ENCODE data around the gene TMOD4. TPM values are rescaled to one million over a fixed set of nuclear protein-coding genes. Genes with fewer than 3 reads are reported as not detected.

TMOD4 gene
- total RNA-seq, 1 experiment from 2014 or later = 0.79 TPM

DNA sequence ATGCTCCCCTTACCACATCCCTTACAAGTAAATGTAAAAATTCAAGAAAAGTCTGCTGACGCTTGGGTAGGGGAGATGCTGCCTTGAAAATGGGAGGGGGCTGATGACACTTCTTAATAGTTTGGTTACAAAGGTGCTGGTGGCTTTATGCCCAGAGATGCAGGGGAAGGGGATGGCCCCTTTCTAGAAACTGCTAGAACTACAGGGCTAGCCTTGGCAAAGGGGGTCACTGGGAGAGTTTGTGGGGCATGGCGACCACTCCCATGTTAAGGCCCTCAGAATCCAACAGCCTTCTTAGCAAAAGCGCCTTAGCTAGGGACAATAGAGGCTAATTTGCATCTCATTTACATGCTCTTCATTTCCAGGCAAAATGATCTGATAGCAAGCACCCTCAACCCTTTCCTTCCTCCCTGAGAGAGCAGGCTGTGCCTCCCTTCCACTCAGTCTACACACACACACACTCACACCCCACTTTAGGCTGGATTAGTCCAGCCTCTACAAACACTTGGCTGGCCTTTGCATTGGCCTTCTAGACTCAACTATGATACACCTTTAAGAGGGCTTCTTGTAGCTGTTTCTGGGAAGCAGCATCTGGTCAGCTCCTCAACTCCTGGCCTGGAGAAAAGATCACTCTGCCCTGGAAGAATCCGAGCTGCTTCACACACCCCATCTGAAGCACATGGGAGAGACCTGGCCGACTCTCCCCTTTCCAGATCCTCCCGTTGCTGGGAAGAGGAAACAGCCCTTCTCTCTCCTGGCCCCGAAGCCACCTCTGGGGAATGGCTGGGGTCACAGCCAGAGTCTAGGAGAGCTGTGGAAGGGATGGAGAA, 31.1 kb downstream of the TMOD4 start (continued):
- TF ChIP-seq, protein P1, sequence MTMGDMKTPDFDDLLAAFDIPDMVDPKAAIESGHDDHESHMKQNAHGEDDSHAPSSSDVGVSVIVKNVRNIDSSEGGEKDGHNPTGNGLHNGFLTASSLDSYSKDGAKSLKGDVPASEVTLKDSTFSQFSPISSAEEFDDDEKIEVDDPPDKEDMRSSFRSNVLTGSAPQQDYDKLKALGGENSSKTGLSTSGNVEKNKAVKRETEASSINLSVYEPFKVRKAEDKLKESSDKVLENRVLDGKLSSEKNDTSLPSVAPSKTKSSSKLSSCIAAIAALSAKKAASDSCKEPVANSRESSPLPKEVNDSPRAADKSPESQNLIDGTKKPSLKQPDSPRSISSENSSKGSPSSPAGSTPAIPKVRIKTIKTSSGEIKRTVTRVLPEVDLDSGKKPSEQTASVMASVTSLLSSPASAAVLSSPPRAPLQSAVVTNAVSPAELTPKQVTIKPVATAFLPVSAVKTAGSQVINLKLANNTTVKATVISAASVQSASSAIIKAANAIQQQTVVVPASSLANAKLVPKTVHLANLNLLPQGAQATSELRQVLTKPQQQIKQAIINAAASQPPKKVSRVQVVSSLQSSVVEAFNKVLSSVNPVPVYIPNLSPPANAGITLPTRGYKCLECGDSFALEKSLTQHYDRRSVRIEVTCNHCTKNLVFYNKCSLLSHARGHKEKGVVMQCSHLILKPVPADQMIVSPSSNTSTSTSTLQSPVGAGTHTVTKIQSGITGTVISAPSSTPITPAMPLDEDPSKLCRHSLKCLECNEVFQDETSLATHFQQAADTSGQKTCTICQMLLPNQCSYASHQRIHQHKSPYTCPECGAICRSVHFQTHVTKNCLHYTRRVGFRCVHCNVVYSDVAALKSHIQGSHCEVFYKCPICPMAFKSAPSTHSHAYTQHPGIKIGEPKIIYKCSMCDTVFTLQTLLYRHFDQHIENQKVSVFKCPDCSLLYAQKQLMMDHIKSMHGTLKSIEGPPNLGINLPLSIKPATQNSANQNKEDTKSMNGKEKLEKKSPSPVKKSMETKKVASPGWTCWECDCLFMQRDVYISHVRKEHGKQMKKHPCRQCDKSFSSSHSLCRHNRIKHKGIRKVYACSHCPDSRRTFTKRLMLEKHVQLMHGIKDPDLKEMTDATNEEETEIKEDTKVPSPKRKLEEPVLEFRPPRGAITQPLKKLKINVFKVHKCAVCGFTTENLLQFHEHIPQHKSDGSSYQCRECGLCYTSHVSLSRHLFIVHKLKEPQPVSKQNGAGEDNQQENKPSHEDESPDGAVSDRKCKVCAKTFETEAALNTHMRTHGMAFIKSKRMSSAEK (CRISPR knock-in tag; IDR thresholded peaks at IDR 0.05; ENCODE audit: borderline replicate concordance) = no peak
- TF ChIP-seq ZNF396 (CRISPR knock-in tag; IDR thresholded peaks at IDR 0.05; ENCODE audit: borderline replicate concordance) (no peak), JAZF1 (CRISPR knock-in tag; IDR thresholded peaks at IDR 0.05) (no peak)

DNA sequence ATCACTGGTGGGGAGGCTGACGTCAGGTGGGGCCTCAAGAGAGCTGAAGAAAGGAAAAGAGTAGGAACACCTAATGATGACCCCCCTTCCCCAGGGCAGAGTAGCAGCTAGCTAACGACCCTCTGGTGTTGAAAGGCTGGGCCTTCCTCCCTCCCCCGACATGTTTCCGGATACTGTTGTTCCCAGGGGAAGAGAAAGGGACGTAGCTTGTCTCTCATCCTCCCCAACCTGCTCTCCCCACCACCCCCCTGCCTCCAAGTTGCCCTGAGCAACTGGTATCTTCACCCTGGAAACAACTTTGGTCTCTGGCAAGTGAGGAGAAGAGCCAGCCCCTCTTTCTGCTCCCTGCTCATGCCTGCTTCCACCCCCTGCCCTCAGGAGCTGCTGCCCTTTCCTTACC, 31.8 kb downstream of the TMOD4 start:
- ChIA-PET CTCF (interaction anchor here (1.0 to 4.5 kb wide), 8 partner anchors 9 to 96 kb away, joined by 3 to 63 read pairs (median 24); partner anchors contain the start of genes C1orf56, GABPB2, LYSMD1 and TNFAIP8L2), POLR2A (interaction anchor here (0.7 to 2.5 kb wide), 3 partner anchors 8 to 13 kb away, joined by 3 to 11 read pairs (median 4); no protein-coding TSS in a partner anchor)
- ATAC-seq (no peak), DNase-seq (ENCODE audit: low spot score) (no peak)
- peak overlapping the region; percentile 93 for H3K4me3 Mint-ChIP-seq
- peaks cover 38% of the 10 kb centered on the region for H3K4me1 Mint-ChIP-seq
- TF ChIP-seq HMGA2 (CRISPR knock-in tag; IDR thresholded peaks at IDR 0.05) (no peak), ZNF396 (CRISPR knock-in tag; IDR thresholded peaks at IDR 0.05; ENCODE audit: borderline replicate concordance) (no peak), ZNF423 (CRISPR knock-in tag; IDR thresholded peaks at IDR 0.05) (no peak), GRHL2 (CRISPR knock-in tag; IDR thresholded peaks at IDR 0.05; ENCODE audit: insufficient replicate concordance, severe bottlenecking) (no peak), RORB (CRISPR knock-in tag; IDR thresholded peaks at IDR 0.05) (no peak), TCF7 (CRISPR knock-in tag; IDR thresholded peaks at IDR 0.05; ENCODE audit: low read depth) (no peak), TEAD4 (CRISPR knock-in tag; IDR thresholded peaks at IDR 0.05) (no peak), CBFB (CRISPR knock-in tag; IDR thresholded peaks at IDR 0.05; ENCODE audit: low read depth) (no peak)
- TF ChIP-seq, protein P2, sequence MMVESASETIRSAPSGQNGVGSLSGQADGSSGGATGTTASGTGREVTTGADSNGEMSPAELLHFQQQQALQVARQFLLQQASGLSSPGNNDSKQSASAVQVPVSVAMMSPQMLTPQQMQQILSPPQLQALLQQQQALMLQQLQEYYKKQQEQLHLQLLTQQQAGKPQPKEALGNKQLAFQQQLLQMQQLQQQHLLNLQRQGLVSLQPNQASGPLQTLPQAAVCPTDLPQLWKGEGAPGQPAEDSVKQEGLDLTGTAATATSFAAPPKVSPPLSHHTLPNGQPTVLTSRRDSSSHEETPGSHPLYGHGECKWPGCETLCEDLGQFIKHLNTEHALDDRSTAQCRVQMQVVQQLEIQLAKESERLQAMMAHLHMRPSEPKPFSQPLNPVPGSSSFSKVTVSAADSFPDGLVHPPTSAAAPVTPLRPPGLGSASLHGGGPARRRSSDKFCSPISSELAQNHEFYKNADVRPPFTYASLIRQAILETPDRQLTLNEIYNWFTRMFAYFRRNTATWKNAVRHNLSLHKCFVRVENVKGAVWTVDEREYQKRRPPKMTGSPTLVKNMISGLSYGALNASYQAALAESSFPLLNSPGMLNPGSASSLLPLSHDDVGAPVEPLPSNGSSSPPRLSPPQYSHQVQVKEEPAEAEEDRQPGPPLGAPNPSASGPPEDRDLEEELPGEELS (CRISPR knock-in tag; IDR thresholded peaks at IDR 0.05) = no peak
- TF ChIP-seq, protein P3, sequence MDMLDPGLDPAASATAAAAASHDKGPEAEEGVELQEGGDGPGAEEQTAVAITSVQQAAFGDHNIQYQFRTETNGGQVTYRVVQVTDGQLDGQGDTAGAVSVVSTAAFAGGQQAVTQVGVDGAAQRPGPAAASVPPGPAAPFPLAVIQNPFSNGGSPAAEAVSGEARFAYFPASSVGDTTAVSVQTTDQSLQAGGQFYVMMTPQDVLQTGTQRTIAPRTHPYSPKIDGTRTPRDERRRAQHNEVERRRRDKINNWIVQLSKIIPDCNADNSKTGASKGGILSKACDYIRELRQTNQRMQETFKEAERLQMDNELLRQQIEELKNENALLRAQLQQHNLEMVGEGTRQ (CRISPR knock-in tag; IDR thresholded peaks at IDR 0.05) = no peak
- TF ChIP-seq, protein P1 (CRISPR knock-in tag; IDR thresholded peaks at IDR 0.05; ENCODE audit: borderline replicate concordance) = no peak
- TF ChIP-seq, protein P4, sequence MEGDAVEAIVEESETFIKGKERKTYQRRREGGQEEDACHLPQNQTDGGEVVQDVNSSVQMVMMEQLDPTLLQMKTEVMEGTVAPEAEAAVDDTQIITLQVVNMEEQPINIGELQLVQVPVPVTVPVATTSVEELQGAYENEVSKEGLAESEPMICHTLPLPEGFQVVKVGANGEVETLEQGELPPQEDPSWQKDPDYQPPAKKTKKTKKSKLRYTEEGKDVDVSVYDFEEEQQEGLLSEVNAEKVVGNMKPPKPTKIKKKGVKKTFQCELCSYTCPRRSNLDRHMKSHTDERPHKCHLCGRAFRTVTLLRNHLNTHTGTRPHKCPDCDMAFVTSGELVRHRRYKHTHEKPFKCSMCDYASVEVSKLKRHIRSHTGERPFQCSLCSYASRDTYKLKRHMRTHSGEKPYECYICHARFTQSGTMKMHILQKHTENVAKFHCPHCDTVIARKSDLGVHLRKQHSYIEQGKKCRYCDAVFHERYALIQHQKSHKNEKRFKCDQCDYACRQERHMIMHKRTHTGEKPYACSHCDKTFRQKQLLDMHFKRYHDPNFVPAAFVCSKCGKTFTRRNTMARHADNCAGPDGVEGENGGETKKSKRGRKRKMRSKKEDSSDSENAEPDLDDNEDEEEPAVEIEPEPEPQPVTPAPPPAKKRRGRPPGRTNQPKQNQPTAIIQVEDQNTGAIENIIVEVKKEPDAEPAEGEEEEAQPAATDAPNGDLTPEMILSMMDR (IDR thresholded peaks at IDR 0.05) = no peak
- H3K9me3 Mint-ChIP-seq = no peaks in the 10 kb centered on the region
- H3K27ac Mint-ChIP-seq = peak overlapping the region; percentile 45; the same call in 1 of the 2 replicates
- H3K27me3 Mint-ChIP-seq (ENCODE audit: low read depth) = peaks cover 40% of the 10 kb centered on the region
- no peaks in the 10 kb centered on the region for H3K36me3 Mint-ChIP-seq
